GM21447 (cell line): ENCODE measurements around the gene MAD1L1.
"Not testable (repeated sequence)": the region's sequence is repeated elsewhere in the genome, so short reads cannot be mapped to it uniquely, and the experiment has no call there.

Experiments used
- ATAC-seq: cut with Tn5 transposase; IDR thresholded peaks from one replicate; pipeline ENCODE4 v1.9.1; 2021; ENCODE audit not compliant: unreplicated experiment

MAD1L1 gene

GRCh38 chr7:1892011-1892965, 340.5 kb downstream of the MAD1L1 start:
- no peak for ATAC-seq

- no peak for ATAC-seq
Measured at GRCh38 chr7:1890289-1891235, 342.2 kb downstream of the MAD1L1 start.

- ATAC-seq: no peak
Measured at GRCh38 chr7:1889556-1890181, 343.1 kb downstream of the MAD1L1 start.

GRCh38 chr7:1889091-1889490, 343.7 kb downstream of the MAD1L1 start:
- ATAC-seq: no peak

GRCh38 chr7:1888425-1888824, 344.3 kb downstream of the MAD1L1 start:
- no peak for ATAC-seq

- ATAC-seq: no peak
Measured at GRCh38 chr7:1887251-1887650, 345.5 kb downstream of the MAD1L1 start.

GRCh38 chr7:1886361-1887064, 346.2 kb downstream of the MAD1L1 start:
- ATAC-seq: no peak

- no peak for ATAC-seq
Measured at GRCh38 chr7:1885465-1886226, 347.1 kb downstream of the MAD1L1 start.

- no peak for ATAC-seq
Measured at GRCh38 chr7:1884583-1885350, 348.0 kb downstream of the MAD1L1 start.

GRCh38 chr7:1883834-1884582, 348.7 kb downstream of the MAD1L1 start:
- ATAC-seq: no peak

GRCh38 chr7:1883031-1883761, 349.5 kb downstream of the MAD1L1 start:
- ATAC-seq: no peak

- no peak for ATAC-seq
Measured at GRCh38 chr7:1882451-1882850, 350.3 kb downstream of the MAD1L1 start.

- ATAC-seq: no peak
Measured at GRCh38 chr7:1881946-1882345, 350.8 kb downstream of the MAD1L1 start.

GRCh38 chr7:1876641-1877040, 356.1 kb downstream of the MAD1L1 start:
- ATAC-seq: not testable (repeated sequence)

- ATAC-seq: not testable (repeated sequence)
Measured at GRCh38 chr7:1875392-1876199, 357.1 kb downstream of the MAD1L1 start.

GRCh38 chr7:1874590-1875391, 358.0 kb downstream of the MAD1L1 start:
- ATAC-seq: not testable (repeated sequence)
